RWPE1 (cell line): ENCODE results near the gene NPIPB8.
"Not testable (repeated sequence)": the region's sequence is repeated elsewhere in the genome, so short reads cannot be mapped to it uniquely, and the experiment has no call there.

Experiments
- CTCF ChIA-PET: fragments of 350-600 bp; sonication (Branson Sonifier 250); formaldehyde crosslinking; extraction: SDS; loops from one replicate; lab custom pipeline; 2021; lab: Yijun Ruan, JAX
- POLR2A ChIA-PET: fragments of 400-600 bp; formaldehyde crosslinking; extraction: SDS; loops from one replicate; lab custom pipeline; 2020; ENCODE audit warnings: antibody characterized with exemption; ENCODE audit not compliant: low non-redundant PET; lab: Yijun Ruan, JAX
- DNase-seq: peaks from one replicate; pipeline ENCODE4 v3.0.0; 2012; ENCODE audit warnings: low spot score
- H3K27ac ChIP-seq: fragments of 450-650 bp; 2 replicates; pipeline ENCODE4 v1.5.1; 2017
- TF ChIP-seq, protein P1 (sequence below): fragments of 450-650 bp; conservative IDR thresholded peaks from 2 replicates; pipeline ENCODE4 v1.5.1; 2017; ENCODE audit warnings: low read depth, mild to moderate bottlenecking

NPIPB8 gene

GRCh38 chr16:28592979-28593553 lies 44.8 kb upstream of the NPIPB8 start:
- DNase-seq = no peak

DNA sequence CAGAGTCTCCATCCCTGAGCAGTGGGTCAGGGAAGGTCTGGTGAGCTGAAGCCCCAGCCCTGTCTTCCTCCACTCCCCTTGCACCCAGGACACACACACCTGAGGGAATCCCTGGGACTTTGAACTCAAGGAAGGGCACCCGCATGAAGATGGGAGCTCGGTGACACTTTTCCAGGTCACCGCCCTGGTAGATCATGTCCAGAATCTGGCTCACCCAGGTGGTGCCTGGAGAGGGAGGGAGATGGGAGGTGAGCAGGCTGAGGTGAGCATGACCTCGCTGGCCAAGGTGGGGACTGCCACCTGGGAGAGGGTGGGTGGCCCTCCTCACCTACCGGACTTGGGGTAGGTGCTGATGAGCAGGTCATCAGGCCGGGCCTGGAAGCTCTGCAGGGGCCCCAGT lies 42.4 kb upstream of the NPIPB8 start:
- H3K27ac ChIP-seq, POLR2A ChIA-PET, DNase-seq, CTCF ChIA-PET: not testable (repeated sequence)

More at GRCh38 chr16:28592979-28593553, 44.8 kb upstream of the NPIPB8 start:
- H3K27ac ChIP-seq = no peak overlapping the region
- TF ChIP-seq, protein P1, sequence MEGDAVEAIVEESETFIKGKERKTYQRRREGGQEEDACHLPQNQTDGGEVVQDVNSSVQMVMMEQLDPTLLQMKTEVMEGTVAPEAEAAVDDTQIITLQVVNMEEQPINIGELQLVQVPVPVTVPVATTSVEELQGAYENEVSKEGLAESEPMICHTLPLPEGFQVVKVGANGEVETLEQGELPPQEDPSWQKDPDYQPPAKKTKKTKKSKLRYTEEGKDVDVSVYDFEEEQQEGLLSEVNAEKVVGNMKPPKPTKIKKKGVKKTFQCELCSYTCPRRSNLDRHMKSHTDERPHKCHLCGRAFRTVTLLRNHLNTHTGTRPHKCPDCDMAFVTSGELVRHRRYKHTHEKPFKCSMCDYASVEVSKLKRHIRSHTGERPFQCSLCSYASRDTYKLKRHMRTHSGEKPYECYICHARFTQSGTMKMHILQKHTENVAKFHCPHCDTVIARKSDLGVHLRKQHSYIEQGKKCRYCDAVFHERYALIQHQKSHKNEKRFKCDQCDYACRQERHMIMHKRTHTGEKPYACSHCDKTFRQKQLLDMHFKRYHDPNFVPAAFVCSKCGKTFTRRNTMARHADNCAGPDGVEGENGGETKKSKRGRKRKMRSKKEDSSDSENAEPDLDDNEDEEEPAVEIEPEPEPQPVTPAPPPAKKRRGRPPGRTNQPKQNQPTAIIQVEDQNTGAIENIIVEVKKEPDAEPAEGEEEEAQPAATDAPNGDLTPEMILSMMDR = no peak
- ChIA-PET CTCF (interaction anchor here (0.7 kb wide), 1 partner anchor 80 kb away, joined by 3 read pairs; no protein-coding TSS in a partner anchor), POLR2A (no interaction called here)

DNA sequence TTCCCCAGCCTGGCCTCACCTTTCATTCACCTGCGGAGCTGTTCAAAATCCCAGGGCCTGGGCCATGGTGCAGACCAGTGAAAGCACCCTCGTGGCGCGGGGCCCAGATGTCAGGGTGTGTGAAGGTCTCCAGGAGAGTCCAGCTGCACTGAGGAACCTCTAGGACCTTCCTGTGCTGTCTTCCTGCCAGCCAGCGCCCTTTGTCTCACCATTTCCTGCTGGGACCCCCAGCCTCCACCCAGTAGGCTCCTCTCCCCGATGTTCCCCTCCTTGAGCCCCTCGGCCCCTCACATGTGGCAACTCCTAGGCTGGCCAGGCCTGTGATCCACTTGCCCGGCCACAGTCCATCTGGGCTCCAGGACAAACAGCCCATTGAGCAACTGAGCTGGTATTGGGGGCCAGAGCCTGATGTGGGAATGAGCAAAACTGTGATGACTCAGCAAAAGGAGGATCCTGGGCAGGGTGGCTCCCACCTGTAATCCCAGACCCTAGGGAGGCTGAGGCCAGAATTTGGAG lies 41.7 kb upstream of the NPIPB8 start:
- DNase-seq = no peak
- no peak overlapping the region; the same call in 1 of the 2 replicates for H3K27ac ChIP-seq
- ChIA-PET POLR2A (no interaction called here), CTCF (no interaction called here)
- TF ChIP-seq, protein P1 = no peak

- TF ChIP-seq, protein P1 = no peak
- CTCF ChIA-PET = no interaction called here
- POLR2A ChIA-PET = interaction anchor here (1.4 kb wide), 1 partner anchor 14 kb away, joined by 6 read pairs; no protein-coding TSS in a partner anchor
- no peak within 1 kb of the TSS; the same call in 1 of the 2 replicates for H3K27ac ChIP-seq
- DNase-seq = peak; percentile 30
Observed at GRCh38 chr16:28596840-28597691, 40.8 kb upstream of the NPIPB8 start, which contains the start of gene SULT1A2. SULT1A2 (minus strand) TSS chr16:28597050; CDS start chr16:28595930, 1,120 bp downstream.

DNA sequence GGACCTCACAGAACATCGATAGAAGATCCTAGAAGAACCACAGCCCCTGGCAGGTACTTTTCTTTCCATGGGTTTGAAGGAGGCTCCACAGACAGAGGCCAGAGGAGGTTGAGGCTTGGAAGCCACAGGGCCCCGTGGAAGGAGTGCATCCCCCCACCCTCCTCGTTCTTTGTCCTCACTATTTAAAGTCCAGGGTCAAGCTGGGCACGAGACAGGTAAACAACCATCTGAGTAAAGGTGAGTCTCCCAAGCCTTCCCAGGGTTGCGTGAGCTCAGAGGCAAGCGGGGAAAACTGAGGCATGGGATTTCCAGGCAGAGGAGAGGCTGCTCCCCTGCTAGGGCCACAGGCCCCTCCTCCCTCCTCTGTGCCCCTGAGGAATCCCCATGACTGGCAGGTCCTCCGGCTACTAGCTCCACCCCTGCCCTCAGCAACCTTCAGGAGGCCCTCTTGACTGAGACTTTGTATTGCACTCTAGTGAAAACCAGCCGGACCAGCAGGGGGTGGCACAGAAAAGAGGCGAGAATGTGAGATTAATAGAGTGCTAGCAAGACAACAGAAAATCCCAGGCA lies 40.1 kb upstream of the NPIPB8 start:
- no peak overlapping the region for H3K27ac ChIP-seq
- TF ChIP-seq, protein P1 = no peak
- no peak for DNase-seq
- CTCF ChIA-PET = no interaction called here
- POLR2A ChIA-PET = interaction anchor here (1.4 kb wide), 1 partner anchor 13 kb away, joined by 6 read pairs; no protein-coding TSS in a partner anchor

- CTCF ChIA-PET, H3K27ac ChIP-seq, POLR2A ChIA-PET, DNase-seq: not testable (repeated sequence)
Observed at GRCh38 chr16:28599377-28600285, 38.2 kb upstream of the NPIPB8 start.

DNA sequence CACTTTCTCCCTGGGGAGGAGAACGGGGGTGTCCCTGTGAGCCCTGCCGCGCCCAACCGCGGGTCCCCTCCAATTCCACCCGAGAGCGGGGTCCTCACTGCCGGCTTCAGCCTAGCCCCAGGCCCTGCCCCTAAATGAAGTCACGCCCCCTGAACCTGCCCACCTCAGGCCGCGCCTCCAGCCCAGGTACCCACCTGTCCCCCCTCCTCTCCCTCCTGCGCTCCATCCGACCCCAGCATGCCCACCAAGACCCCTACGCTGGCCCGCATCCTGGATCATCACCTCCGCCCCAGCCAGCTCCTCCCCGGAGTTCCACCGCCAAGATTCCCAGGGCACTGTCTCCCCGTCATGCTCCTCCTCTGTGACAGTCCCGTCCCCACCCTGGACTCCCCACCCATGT lies 36.9 kb upstream of the NPIPB8 start:
- DNase-seq, CTCF ChIA-PET, POLR2A ChIA-PET, H3K27ac ChIP-seq: not testable (repeated sequence)

DNA sequence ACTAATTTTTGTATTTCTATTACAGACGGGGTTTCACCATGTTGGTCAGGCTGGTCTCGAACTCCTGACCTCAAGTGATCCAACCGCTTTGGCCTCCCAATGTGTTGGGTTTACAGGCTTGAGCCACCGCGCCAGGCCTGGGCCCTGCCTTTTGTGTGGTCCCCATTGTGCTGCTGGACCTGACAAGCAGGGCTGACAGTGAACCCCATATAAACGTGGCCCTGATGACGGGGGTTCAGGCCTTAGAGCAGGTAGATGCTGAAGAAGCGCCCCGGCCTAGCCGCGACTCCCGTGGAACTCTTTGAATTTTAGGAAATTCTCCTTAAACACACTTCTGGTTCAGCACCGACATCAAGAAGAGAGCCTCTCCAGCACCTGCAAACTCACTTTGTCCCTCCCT lies 36.3 kb upstream of the NPIPB8 start:
- H3K27ac ChIP-seq, DNase-seq, CTCF ChIA-PET, POLR2A ChIA-PET: not testable (repeated sequence)

DNA sequence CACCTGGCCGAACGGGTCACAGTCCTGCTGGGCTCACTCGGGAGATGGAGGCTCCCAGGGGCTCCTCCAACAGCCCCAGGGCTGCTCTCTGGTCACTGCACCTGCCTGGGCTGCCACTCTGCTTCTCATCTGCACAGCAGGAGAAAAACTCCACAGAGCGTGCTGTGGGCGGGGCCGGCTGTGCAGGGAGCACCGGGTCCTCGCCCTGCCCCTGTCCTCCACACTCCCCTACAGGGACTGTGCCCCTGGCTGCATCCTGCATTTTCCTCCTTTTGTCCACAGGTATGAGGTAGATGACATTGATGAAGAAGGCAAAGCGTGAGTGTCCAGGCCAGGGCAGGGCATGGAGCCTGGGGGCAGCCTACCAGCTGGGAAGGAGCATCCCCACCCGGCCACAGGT lies 35.8 kb upstream of the NPIPB8 start:
- H3K27ac ChIP-seq, POLR2A ChIA-PET, CTCF ChIA-PET, DNase-seq: not testable (repeated sequence)
